Erythroblast (primary cell): ENCODE results near the gene ETF1.

Experiments
- GATA1 ChIP-seq: IDR thresholded peaks from 2 replicates; pipeline ENCODE4 v1.6.1; 2011; ENCODE audit warnings: low read depth, mild to moderate bottlenecking, control low read depth, low read length, moderate library complexity
- POLR2A ChIP-seq: IDR thresholded peaks from 2 replicates; pipeline ENCODE4 v1.6.1; 2011; ENCODE audit warnings: mild to moderate bottlenecking, low read length

DNA sequence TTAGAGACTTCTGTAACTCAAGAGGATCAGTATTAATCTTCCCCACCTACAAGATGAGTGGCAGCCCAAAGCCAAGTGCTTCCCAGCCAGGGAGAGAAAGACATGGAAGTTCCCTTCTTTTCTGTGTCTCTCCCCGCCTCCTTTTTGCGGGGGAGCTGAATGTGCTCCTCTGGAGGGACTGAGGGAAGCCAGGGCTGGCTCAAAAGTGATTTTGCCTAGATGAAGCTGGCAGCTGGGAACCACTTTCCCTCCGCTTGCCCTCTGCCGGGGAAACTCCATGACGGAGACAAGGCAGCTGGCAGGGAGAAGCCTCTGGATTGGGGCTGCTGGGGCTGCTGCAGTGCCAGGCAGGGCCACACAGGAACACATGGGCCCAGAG, 53.4 kb downstream of the ETF1 start:
- TF ChIP-seq POLR2A: no peak
- TF ChIP-seq GATA1: no peak
